Measurements from ENCODE around the gene GP9.
"Not testable (repeated sequence)": the region's sequence is repeated elsewhere in the genome, so short reads cannot be mapped to it uniquely, and the experiment has no call there.

GP9 gene

GRCh38 chr3:129050556-129051295 is 9.9 kb upstream of the GP9 start:
- no peak for DNase-seq (ENCODE audit: low spot score)

- DNase-seq (ENCODE audit: low spot score) = no peak
These were observed 8.7 kb upstream of the GP9 start for GRCh38 chr3:129051871-129052340.

GRCh38 chr3:129052675-129053074 is 7.9 kb upstream of the GP9 start:
- DNase-seq (ENCODE audit: low spot score) = no peak

- DNase-seq (ENCODE audit: low spot score) = no peak
These were observed 5.9 kb upstream of the GP9 start for GRCh38 chr3:129054605-129055104.

GRCh38 chr3:129056451-129057173 is 4.0 kb upstream of the GP9 start:
- no peak for DNase-seq (ENCODE audit: low spot score)

- DNase-seq (ENCODE audit: low spot score) = no peak
These were observed 3.3 kb upstream of the GP9 start for GRCh38 chr3:129057249-129057648.

GRCh38 chr3:129058441-129059200 is 2.0 kb upstream of the GP9 start:
- DNase-seq (ENCODE audit: low spot score) = peak; percentile 20

- no peak for DNase-seq (ENCODE audit: low spot score)
These were observed 1.1 kb upstream of the GP9 start for GRCh38 chr3:129059311-129059958.

- no peak for DNase-seq (ENCODE audit: low spot score)
These were observed 676 bp downstream of the GP9 start for GRCh38 chr3:129061023-129061887.

GRCh38 chr3:129061888-129062834 is 1.6 kb downstream of the GP9 start:
- no peak for DNase-seq (ENCODE audit: low spot score)

- no peak for DNase-seq (ENCODE audit: low spot score)
These were observed 2.6 kb downstream of the GP9 start for GRCh38 chr3:129063091-129063640.

- no peak for DNase-seq (ENCODE audit: low spot score)
These were observed 3.4 kb downstream of the GP9 start for GRCh38 chr3:129063841-129064482.

- no peak for DNase-seq (ENCODE audit: low spot score)
These were observed 4.6 kb downstream of the GP9 start for GRCh38 chr3:129065016-129065719.

- DNase-seq (ENCODE audit: low spot score) = no peak
These were observed 5.1 kb downstream of the GP9 start for GRCh38 chr3:129065720-129066073.

GRCh38 chr3:129067719-129068118 is 7.1 kb downstream of the GP9 start:
- DNase-seq (ENCODE audit: low spot score) = not testable (repeated sequence)

- no peak for DNase-seq (ENCODE audit: low spot score)
These were observed 7.8 kb downstream of the GP9 start for GRCh38 chr3:129068291-129068886.

- DNase-seq (ENCODE audit: low spot score) = not testable (repeated sequence)
These were observed 8.9 kb downstream of the GP9 start for GRCh38 chr3:129069313-129070085.
